Measurements from ENCODE around the gene ZNF277. TPM values are rescaled to one million over a fixed set of nuclear protein-coding genes. Genes with fewer than 3 reads are reported as not detected.

The ZNF277 gene
- total and polyA plus RNA-seq, 4 donors = 7.8 to 23.5 (median 14.5) TPM

GRCh38 chr7:112296432-112296831 lies 89.9 kb downstream of the ZNF277 start:
- 78% methylated on average over 1 of the region's 1 CpG for WGBS
- no peak overlapping the region for H3K4me3 ChIP-seq (ENCODE audit: low read depth in 1 of 3, low read length in 3 of 3)
- H3K4me1 ChIP-seq (ENCODE audit: control insufficient read depth in 4 of 4, insufficient read depth in 4 of 4, low read length in 3 of 4) = no peaks in the 10 kb centered on the region
- TF ChIP-seq SP1 (IDR thresholded peaks at IDR 0.05) (no peak), NR2F2 (IDR thresholded peaks at IDR 0.05) (no peak), CTCF (IDR thresholded peaks at IDR 0.05; ENCODE audit: low read depth, low read length, missing input control) (no peak), JUND (IDR thresholded peaks at IDR 0.05) (no peak)
- peaks cover 0 to 2% (median 1%) of the 10 kb centered on the region in 4 donors for H3K36me3 ChIP-seq (ENCODE audit: control insufficient read depth in 4 of 4, insufficient read depth in 3 of 4, low read depth in 1 of 4, low read length in 3 of 4)
- no peaks in the 10 kb centered on the region for H3K9me3 ChIP-seq (ENCODE audit: control insufficient read depth in 4 of 4, low read length in 3 of 4)
- H3K27ac ChIP-seq (ENCODE audit: low read depth in 1 of 2, low read length in 2 of 2) = no peak overlapping the region
- no peaks in the 10 kb centered on the region for H3K27me3 ChIP-seq (ENCODE audit: control insufficient read depth in 4 of 4, insufficient read depth in 4 of 4, low read length in 3 of 4)
- no peak overlapping the region for H3K9ac ChIP-seq (ENCODE audit: low read depth in 1 of 2, low read length in 2 of 2)
- DNase-seq (ENCODE audit: low spot score) = no peak

- Histone ChIP-seq H3K9me3 (ENCODE audit: control insufficient read depth in 4 of 4, low read length in 3 of 4) (no peaks in the 10 kb centered on the region), H3K27me3 (ENCODE audit: control insufficient read depth in 4 of 4, insufficient read depth in 4 of 4, low read length in 3 of 4) (no peaks in the 10 kb centered on the region), H3K27ac (ENCODE audit: low read depth in 1 of 2, low read length in 2 of 2) (no peak overlapping the region), H3K4me3 (ENCODE audit: low read depth in 1 of 3, low read length in 3 of 3) (no peak overlapping the region), H3K4me1 (ENCODE audit: control insufficient read depth in 4 of 4, insufficient read depth in 4 of 4, low read length in 3 of 4) (no peaks in the 10 kb centered on the region), H3K9ac (ENCODE audit: low read depth in 1 of 2, low read length in 2 of 2) (no peak overlapping the region), H3K36me3 (ENCODE audit: control insufficient read depth in 4 of 4, insufficient read depth in 3 of 4, low read depth in 1 of 4, low read length in 3 of 4) (peaks cover 0 to 2% (median 1%) of the 10 kb centered on the region in 4 donors)
- WGBS = 98% methylated on average over 3 of the region's 3 CpGs
- DNase-seq (ENCODE audit: low spot score) = no peak
- no peak for TF ChIP-seq SP1 (IDR thresholded peaks at IDR 0.05)
- no peak for TF ChIP-seq TAF1 (conservative IDR thresholded peaks at IDR 0.05)
- TF ChIP-seq JUND (IDR thresholded peaks at IDR 0.05) = no peak
- no peak for TF ChIP-seq FOXA1 (IDR thresholded peaks at IDR 0.05)
- TF ChIP-seq FOXA2 (IDR thresholded peaks at IDR 0.05) = no peak
- TF ChIP-seq ATF3 (IDR thresholded peaks at IDR 0.05) = no peak
- TF ChIP-seq RAD21 (IDR thresholded peaks at IDR 0.05) = no peak
- no peak for TF ChIP-seq HNF4A (conservative IDR thresholded peaks at IDR 0.05)
These were observed 91.2 kb downstream of the ZNF277 start for GRCh38 chr7:112297681-112298080.

- WGBS = 97% methylated on average over 4 of the region's 4 CpGs
- Histone ChIP-seq H3K27me3 (ENCODE audit: control insufficient read depth in 4 of 4, insufficient read depth in 4 of 4, low read length in 3 of 4) (no peaks in the 10 kb centered on the region), H3K9ac (ENCODE audit: low read depth in 1 of 2, low read length in 2 of 2) (no peak overlapping the region), H3K9me3 (ENCODE audit: control insufficient read depth in 4 of 4, low read length in 3 of 4) (no peaks in the 10 kb centered on the region), H3K4me3 (ENCODE audit: low read depth in 1 of 3, low read length in 3 of 3) (no peak overlapping the region), H3K4me1 (ENCODE audit: control insufficient read depth in 4 of 4, insufficient read depth in 4 of 4, low read length in 3 of 4) (no peaks in the 10 kb centered on the region), H3K36me3 (ENCODE audit: control insufficient read depth in 4 of 4, insufficient read depth in 3 of 4, low read depth in 1 of 4, low read length in 3 of 4) (peaks cover 0 to 2% (median 1%) of the 10 kb centered on the region in 4 donors), H3K27ac (ENCODE audit: low read depth in 1 of 2, low read length in 2 of 2) (no peak overlapping the region)
- TF ChIP-seq YY1 (IDR thresholded peaks at IDR 0.05) (no peak), MAX (IDR thresholded peaks at IDR 0.05) (no peak), HNF4A (conservative IDR thresholded peaks at IDR 0.05) (no peak), ATF3 (IDR thresholded peaks at IDR 0.05) (no peak), FOXA2 (IDR thresholded peaks at IDR 0.05) (no peak)
- DNase-seq (ENCODE audit: low spot score) = no peak
These were observed 92.1 kb downstream of the ZNF277 start for GRCh38 chr7:112298543-112299100.
